ENCODE results near the gene ABHD1.

The ABHD1 gene

DNA sequence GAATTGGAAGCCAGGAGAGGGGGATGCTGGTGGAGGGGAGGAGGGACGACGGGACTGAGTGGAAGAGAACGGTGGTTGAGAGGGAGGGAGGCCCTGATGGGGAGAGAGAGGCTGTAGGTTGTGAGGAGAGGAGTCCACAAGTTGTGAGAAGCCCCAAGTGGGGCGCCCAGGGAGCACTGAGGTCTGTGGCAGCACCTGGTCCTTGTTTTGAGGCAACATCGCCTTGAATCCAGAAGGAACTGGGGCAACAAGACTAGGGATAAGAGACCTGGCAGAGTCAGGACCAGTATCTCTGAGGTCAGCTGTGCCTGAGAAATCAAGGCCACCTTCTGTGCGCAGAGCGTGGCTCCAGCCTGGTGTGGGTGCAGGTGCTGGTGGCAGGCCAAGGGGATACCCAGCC lies 14.5 kb downstream of the ABHD1 start:
- no peak for DNase-seq

DNA sequence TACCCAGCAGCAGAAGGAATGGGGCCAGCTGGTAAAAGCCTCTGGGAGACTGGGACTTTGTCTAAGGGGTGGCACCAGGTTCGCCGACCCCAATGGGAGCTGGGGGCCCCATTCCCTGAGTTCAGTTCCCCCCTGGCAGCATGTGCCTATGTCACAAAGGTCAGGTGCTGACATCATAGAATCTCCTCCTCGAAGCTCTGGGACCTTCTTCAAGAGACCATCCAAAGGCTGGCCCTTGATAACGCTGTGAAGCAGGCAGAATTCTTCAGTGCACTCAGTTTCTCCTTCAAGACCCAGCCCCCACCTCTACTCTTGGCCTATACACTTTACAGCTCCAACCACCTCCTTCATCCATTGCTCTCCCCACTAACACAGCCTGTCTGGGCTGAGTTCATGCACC lies 15.7 kb downstream of the ABHD1 start, which contains the start of gene PRR30:
Gene PRR30, minus strand, starts transcription at position 101 of the 400 bp plus-strand sequence. CDS start 1,081 bp downstream, outside the sequence.
- DNase-seq: no peak

DNA sequence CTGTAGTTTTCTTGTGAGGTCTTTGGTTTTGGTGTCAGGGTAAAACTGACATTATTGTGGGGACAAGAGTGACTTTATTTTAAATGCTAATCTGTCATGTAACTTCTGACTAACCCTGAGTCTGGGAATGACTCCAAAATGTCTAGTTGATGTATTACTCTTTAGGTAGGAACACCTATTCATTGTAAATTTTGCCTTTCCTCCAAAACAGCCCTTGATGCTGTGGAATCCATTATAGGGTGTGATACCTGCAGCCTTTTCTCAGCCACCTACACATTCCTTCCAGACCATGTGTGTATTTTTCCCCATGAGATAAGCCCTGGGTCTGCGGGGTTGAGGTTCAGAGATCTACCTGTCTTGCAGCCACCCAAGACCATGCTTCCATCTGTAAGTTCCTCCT lies 19.7 kb downstream of the ABHD1 start:
- no peak for DNase-seq

DNA sequence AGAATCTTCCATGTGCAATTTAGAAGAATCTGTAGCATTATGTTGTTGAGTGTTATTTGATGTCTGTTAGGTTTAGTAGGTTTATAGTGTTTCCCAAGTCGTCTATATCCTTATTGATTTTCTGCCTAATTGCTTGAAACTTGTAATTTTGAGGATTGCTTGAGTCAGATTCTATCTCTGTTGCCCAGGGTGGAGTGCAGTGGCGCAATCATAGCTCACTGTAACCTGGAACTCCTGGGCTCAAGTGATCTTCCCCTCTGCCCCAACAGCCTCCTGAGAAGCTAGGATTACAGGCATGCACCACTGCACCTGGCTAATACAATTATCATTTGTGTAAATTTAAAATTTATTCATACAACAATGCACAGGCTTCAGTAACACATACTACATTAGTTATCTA lies 22.1 kb downstream of the ABHD1 start:
- DNase-seq: no peak

DNA sequence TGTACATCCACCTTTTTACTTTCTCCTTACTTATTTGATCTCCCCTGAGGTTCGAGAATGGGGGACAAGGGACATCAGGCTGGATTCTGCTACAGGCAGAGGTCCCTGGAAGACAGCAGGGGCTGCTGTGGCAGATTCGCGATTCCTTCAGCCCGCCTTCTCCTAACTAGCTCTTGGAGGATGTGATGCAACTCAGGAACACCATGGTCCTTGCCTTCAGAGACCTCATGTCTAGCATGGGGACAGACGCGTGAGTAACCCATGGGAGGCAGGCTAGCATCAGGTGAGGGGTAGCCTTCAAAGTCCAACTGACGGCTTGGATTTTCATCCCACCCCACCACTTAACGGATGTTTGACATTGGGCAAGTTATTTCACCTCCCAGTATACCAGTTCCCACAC lies 24.3 kb downstream of the ABHD1 start:
- no peak for DNase-seq

DNA sequence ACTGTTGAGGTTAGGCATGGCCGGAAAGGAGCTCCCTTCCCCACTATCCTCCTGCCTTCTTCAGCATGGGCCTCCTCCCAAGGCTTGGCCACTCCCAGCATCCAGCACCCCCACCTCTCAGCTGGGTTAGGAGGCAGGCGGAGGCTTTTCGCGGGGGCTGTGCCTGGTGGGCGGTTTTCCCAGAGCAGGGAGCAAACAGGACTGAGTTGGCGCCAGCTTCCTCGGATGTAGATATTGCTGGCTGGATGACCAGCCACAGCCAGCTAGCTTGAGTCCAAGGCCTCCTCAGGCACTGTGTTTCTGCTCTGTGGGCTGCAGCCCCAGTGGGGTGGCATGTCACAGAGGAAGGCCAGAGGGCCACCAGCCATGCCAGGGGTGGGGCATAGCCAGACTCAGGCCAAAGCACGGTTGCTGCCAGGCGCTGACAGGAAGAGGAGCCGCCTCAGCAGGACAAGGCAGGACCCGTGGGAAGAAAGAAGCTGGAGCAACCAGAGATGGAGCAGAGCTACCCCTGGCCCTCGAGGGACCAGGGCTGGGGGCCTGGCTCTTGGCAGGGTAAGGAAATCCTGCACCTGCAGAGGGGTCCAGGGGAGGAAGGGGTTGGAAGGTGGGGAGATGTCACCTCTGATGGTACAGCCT lies 25.3 kb downstream of the ABHD1 start, which contains the start of gene TCF23:
Gene TCF23, plus strand, starts transcription at position 204 of the 639 bp plus-strand sequence. Its CDS starts 130 bp downstream, at position 334.
- DNase-seq: no peak

DNA sequence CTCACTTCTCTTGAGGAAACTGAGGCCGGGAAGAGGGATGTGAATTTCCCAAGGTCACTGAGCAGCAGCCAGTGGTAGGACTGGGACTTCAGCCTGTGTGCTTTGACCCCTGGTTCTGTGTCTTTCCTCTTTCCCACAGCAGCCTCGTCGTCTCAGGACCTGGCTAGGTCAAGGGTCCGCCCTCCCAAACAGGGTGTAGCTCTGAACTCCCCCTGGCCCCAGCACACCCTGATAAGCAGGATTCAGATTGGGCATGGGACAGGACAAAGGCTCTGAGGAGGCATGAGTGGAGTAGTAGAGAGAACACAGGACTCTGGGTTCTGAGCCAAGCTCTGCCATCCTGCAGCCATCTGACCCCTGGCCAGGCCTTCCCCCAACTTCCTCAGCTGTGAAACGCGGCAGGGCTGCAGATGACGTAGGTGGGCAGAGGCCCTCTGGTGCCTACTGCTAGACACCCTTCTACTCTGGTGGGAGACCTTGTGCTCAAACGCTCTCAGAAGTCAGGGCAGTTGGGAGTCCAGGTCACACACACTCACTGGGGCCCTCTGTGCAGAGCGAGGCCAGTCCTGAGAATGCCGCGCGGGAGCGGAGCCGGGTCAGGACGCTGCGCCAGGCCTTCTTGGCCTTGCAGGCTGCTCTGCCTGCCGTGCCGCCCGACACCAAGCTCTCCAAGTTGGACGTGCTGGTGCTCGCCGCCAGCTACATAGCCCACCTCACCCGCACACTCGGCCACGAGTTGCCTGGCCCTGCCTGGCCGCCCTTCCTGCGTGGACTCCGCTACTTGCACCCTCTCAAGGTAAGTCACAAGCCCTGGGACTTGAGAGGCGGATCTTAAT lies 26.2 kb downstream of the ABHD1 start:
- DNase-seq: no peak

DNA sequence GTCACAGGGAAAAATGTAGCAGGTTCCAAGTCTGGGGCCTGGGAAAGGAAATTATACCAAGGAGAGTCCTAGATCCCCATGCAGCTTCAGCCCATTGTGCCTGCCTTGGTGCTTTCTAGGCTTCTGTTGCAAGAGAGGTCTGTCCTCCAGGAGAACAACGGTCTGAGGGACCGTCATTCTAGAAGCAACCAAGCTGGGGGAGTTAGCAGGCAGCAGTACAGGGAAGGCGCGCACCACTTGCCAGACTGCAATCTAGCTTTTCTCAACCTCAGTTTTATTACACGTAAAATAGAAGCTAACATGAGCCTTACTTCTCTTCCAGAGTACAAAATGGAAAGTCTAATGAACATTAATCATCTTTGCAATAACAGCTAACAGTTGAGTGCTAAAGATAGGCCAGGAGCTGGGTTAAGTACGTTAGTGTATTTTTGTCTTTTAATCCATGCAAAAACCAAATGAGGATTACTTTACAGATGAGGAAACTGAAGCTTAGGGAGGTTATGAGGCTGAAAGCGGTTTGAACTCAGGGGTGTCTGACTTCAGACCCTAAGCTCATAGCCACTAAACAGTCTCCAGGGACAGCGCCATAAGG lies 27.1 kb downstream of the ABHD1 start:
- DNase-seq: no peak

DNA sequence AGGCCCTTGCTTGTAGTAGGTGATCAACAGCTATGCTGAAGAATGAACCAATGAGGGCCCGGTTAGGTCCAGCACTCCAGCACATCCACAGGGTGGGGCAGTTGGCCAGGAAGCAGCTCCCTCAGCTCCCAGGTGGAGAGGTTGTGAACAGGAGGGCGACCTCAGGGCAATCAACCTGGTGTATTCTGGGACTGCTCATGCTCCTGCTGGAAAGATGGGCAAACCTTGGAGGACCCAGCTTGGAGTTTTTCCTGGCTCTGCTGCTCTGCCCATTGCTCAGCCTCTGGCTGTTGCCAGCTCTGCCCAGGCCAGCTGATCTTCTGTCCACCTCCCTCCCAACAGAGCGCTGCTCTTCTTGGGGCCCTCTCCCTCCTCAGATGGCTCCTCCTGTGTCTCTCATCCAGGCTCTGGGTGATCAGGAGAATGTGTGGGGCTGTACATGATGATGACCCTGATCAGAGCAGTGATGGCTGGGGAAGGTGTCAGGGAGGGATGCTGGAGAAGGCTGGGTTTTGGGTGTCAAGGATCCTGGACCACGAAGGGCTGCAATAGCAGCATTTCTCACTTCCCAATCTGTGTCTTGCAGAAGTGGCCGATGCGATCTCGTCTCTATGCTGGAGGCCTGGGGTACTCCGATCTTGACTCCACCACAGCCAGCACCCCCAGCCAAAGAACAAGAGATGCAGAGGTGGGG lies 28.6 kb downstream of the ABHD1 start:
- no peak for DNase-seq

DNA sequence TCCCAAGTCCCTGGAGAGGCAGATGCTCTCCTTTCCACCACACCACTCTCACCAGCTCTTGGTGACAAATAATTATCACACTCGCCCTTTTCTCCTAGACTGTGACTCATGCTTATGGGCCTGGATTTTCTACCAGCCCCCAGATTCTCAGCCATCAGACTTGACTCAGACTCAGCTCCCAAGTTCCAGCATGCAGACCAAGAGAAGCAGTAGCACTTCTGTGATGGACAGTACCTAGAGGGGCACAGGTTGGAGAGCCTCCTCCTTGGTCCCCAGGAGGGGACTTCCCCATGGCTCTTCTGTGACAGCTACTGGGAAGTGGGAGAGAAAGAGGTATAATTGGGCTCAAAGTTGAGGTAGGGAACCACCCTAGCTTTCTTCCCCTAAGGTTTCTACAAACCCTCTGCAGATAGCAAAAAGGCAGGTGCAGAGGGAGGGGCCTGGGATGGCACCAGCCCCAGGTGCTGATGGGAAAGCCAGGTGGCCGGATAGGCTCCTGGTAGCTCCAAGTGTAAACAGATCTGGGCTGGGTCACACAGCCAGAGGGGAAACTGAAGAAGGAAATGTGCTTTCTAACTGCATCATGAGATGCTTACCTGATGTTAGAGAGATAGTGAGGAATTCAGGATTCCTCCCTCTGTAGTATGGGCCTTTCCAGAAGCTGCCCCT lies 29.3 kb downstream of the ABHD1 start:
- no peak for DNase-seq

DNA sequence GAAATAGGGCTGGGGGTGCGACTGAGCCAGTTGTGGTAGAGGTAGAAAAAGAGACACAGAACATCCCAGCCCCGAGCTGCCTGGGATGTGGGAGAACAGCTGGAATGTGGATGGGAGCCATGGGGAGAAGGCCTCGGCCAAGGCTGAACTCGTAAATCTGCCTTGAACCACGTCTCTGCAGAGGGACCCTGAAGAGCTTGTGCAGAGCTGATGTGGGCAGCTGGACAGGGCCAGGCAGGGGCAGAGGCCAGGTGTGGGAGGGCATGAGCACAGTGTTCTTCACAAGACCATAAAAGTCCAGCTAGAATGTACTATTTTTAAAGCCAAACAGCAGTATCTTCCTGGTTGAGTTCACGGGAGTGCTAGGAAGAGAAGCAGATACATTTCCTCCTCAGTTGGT lies 30.9 kb downstream of the ABHD1 start:
- no peak for DNase-seq

DNA sequence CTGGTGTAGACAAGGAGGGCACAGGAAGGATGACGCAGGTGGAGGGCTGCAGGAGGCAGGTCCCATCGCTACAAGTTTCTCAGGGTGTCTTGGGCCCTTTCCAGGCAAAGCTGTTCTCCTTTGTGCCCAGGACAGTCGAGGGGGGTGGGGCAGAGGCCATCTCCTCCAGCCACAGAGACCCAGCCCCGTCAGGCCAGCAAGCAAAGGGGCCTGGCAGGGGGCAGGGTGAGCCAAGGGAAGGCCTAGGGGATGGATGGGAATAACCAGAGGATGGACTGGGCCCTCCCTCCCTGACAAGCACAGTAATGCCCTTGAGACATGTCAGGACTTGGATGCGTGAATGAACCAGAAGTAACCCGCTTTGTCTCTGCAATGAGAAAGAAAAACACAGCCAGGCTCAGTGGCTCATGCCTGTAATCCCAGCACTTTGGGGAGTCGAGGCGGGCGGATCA lies 31.5 kb downstream of the ABHD1 start:
- DNase-seq: no peak

DNA sequence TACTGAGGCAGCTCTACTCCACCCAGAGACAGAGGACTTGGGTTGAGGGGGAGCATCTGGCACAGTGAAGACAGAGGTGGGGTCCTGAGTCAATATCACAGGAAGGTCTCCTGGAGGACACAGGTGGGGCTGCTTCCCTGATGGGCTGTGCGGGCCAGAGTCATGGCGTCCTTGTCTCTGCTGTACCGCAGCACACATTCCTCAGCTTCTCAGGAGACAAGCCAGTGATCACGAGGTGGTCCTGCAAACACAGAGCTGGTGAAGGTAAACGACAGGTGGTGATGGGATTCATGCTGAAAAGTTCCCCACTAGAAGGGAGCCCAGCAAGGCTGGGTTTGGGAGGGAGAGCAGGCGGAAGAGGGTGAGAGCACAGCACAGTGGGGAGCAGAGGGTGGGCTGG lies 34.9 kb downstream of the ABHD1 start:
- no peak for DNase-seq

DNA sequence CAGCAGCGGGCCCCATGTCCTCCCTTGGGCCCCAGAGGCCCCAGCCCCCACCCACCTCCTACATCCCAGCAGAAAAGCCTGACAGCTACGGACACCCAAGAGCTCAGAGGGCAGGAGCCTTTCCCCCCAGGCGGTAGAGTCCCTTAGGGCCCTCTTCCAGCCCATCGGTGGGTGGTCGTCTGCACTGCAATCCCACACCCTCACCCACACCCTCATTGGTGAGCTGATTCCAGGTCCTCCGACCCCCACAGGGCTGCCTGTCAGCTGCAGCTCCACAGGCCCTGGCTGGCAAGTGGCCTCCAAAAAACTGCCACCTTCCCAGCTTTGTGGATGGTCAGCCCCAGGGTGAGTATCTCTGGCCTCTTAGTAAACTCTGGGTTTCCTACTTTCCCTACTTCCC lies 35.7 kb downstream of the ABHD1 start:
- DNase-seq: no peak

DNA sequence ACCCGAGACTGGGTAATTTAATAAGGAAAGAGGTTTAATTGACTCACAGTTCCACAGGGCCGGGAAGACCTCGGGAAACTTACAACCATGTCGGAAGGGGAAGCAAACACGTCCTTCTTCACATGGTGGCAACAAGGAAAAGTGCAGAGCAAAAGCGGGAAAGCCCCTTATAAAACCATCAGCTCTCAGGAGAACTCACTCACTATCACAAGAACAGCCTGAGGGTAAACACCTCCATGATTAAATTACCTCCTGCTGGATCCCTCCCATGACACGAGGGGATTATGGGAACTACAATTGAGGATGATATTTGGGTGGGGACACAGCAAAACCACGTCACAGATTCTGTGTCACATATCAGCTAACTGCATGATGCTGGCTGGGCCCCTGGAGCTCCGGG lies 36.6 kb downstream of the ABHD1 start:
- no peak for DNase-seq

DNA sequence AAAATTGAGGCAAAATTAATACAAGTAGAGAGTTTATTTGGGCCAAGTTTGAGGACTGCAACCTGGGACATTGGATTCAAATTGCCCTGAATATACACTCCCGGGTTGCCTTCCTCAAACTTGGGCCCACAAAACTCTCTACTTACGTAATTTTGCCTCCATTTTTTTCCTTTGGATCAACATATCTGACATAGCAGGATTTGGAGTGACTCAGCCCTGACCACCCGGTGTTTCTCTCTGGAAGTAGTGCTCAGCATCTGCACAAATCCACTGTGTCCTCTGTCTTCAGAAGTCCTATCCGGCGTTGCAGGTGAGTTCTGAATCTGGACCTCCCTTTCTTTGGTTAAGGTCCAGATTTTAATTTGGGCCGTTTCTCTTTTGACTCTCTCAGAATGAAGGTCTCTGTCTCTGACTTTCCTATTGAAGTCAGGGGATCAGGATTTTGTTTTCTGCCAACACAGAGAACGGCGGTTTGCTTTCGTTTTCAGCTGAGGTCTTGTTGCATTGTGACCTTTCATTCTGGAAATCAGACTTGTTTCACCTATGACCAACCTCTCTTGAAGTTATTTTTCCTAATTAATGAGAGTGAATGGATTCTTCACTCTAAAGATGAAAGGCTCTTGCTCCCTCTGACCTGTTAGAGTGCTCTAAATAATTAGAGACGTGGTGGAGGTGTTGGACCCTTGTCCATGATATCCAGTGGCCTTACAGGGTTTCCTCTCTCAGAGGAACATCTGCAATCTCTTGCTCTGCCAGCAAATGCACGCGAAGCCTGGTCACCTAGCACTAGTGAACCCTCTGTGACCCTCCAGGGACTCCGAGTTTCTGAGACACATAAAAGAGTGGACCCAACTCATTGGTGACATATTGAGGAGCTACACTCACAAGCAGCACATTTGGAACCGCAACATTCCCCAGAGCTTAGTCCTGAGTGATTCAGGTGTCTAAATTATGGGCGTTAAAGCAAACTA lies 38.8 kb downstream of the ABHD1 start:
- no peak for DNase-seq

DNA sequence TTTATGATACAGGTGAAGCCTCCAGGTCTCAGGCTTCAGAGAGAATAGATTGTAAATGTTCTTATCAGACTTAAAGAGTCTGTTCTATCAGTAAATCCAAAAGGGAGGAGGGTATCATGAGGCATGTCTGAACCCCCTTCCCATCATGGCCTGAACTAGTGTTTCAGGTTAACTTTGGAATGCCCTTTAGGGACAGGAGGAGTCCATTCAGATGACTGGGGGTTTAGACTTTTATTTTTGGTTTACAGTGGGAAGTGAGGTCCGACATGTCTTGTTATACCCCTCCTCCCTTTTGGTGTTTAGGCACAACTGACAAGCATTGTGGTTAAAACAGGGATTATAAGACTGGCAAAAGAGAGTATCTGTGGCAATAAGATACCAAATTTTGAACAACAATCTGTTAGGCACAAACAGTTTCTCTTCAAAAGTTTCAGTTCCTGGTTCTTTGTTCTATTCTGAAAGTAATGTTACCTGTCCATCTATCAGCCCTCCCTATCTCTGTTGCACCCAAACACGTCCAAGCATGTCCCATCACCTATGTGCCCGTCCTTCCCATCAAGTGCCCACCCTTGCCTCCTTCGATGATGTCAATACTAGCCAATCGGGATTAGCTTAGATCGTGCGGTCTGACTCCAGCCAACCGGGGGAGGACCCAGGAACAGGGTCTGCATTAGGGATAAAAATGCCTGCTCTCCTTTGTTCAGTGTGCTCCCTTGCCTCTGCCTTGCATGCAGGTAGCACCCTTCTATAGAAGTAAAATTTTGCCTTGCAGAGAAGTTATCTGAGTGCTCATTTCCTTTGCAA lies 41.5 kb downstream of the ABHD1 start:
- no peak for DNase-seq

DNA sequence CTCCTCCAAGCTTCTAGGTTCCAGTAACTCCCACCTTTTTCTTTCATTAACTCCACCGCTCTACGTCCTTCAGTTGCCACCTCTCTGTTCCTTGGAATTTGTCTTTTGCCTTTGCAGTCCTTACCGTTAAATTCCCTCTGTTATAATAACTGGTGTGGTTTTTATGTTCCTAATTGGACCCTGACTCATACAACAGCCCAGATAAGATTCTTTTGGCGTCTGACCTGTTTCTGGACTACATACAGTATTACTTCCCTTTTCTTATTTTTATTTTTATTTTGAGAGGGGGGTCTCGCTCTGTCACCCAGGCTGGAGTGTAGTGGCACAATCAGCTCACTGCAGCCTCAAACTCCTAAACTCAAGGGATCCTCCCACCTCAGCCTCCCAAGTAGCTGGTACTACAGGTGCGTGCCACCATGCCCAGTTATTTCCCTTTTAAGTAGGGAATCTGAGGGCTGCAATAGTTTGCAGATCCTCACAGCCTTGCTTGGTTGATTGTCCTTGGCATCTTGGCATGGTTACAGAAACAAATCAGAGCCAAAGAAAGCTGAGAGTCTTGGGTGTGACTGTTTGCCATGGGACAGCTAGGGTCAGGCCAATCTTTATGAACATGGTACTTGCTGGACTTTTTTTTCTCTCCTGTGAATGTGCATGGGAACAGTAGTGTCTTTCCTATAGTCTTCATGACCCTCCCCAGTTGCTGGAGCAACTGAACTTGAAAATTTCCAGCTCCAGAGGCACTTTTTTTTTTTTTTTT lies 47.1 kb downstream of the ABHD1 start:
- no peak for DNase-seq

DNA sequence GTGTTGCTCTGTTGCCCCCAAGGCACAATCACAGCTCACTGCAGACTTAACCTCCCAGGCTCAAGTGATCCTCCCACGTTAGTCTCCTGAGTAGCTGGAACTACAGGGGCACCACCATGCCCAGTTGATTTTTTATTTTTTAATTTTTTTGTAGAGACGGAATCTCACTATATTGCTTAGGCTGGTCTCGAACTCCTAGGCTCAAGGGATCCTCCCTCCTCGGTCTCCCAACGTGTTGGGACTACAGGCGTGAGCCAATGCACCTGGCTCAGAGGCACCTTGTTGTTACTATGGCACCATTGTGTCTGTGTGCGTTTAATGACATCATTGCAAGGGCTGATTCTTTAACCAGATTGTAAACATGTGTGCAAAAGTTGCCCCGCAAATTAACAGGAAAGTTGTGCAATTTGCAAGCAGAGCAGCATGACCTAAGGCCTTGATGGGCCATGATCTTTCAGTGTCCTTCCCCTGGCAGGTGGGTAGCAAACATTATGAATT lies 47.8 kb downstream of the ABHD1 start:
- no peak for DNase-seq

DNA sequence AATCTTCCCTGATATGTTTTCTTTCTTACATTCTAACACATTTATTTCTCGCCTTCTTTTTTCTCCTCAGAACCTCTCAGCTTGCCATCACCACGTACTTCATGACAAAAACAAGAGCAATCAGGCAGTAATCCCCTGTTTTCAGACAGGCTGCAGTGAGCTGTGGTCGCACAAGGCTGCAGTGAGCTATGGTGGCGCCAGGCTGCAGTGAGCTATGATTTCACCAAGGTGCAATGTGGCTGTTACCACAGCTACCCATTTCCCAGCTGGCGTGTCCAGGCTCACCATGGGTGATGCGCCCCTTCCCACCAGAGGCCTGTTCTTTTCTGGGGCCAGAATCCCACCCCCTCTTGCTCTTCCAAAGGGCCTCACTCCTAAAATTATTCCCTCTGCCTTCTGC lies 51.0 kb downstream of the ABHD1 start:
- DNase-seq: no peak
